ENCODE data around the gene ATP13A4. TPM values are rescaled to one million over a fixed set of nuclear protein-coding genes. Genes with fewer than 3 reads are reported as not detected.

Gene ATP13A4
- polyA plus RNA-seq, 3 donors = 0.08 to 0.21 (median 0.19) TPM

DNA sequence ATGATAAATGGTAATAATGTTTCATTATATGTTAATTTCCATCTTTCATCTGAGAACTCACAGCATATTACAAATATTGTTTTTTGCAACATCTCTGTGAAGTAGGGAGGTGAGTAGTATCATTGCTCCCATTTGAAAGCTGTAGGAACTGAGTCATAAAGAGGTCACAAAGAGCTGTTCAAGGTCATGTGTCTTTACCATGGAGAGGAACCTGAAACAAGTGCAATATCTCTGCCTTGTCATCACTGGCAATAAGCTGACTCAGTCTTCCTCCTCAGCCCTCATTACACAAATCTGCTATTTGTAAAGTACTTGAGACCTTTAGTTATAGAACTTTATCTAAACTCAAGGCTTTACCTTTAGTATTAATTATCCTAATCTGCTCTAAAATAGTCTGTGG is 4.4 kb upstream of the ATP13A4 start:
- H3K79me2 ChIP-seq (ENCODE audit: insufficient read depth, low read length) = no peaks in the 10 kb centered on the region
- peaks cover 2 to 6% (median 4%) of the 10 kb centered on the region in 3 donors for H3K27me3 Mint-ChIP-seq (ENCODE audit: low read depth in 3 of 3)
- H3K4me3 ChIP-seq (replicated peaks in 1 of 3; ENCODE audit: low read depth in 2 of 3, low read length in 3 of 3) = no peak overlapping the region
- no peak for DNase-seq
- no peaks in the 10 kb centered on the region for H3K9me3 Mint-ChIP-seq
- no peaks in the 10 kb centered on the region for H3K9me3 ChIP-seq (replicated peaks in 1 of 2; ENCODE audit: control insufficient read depth in 1 of 2, insufficient read depth in 1 of 2, low read length in 2 of 2)
- no peak overlapping the region for H3K27ac ChIP-seq (ENCODE audit: low read depth in 1 of 2, low read length in 2 of 2)
- H3K9ac ChIP-seq (ENCODE audit: insufficient read depth, low read length, poor library complexity, severe bottlenecking) = no peak overlapping the region
- H3K4me1 Mint-ChIP-seq = peaks cover 2% of the 10 kb centered on the region
- no peaks in the 10 kb centered on the region for H3K36me3 ChIP-seq (replicated peaks in 1 of 2; ENCODE audit: control insufficient read depth in 1 of 2, insufficient read depth in 2 of 2, low read length in 2 of 2)
- H3K4me1 ChIP-seq (ENCODE audit: control insufficient read depth in 1 of 2, insufficient read depth in 2 of 2, low read length in 2 of 2) = no peaks in the 10 kb centered on the region
- H3K27ac Mint-ChIP-seq = no peak overlapping the region
- TF ChIP-seq CTCF (IDR thresholded peaks at IDR 0.05) = no peak
- intact Hi-C loops (cut with micrococcal nuclease) = no loop called here
- H3K4me3 Mint-ChIP-seq = no peak overlapping the region
- no peak overlapping the region for H3K4me2 ChIP-seq (replicated peaks; ENCODE audit: extremely low read depth, low read length, poor library complexity, severe bottlenecking)
- H4K20me1 ChIP-seq (ENCODE audit: insufficient read depth, low read length) = no peaks in the 10 kb centered on the region
- H3K27me3 ChIP-seq (ENCODE audit: control insufficient read depth in 2 of 2, insufficient read depth in 2 of 2, low read length in 2 of 2) = no peaks in the 10 kb centered on the region
- H2AFZ ChIP-seq (ENCODE audit: insufficient read depth, low read depth, low read length, poor library complexity, severe bottlenecking) = no peak overlapping the region
- H3K36me3 Mint-ChIP-seq = no peaks in the 10 kb centered on the region

- Mint-ChIP-seq H3K4me3 (no peak overlapping the region), H3K27ac (no peak overlapping the region), H3K27me3 (ENCODE audit: low read depth in 3 of 3) (peaks cover 2 to 8% (median 4%) of the 10 kb centered on the region in 3 donors), H3K4me1 (peaks cover 2% of the 10 kb centered on the region), H3K9me3 (no peaks in the 10 kb centered on the region), H3K36me3 (no peaks in the 10 kb centered on the region)
- no peak for TF ChIP-seq CTCF (IDR thresholded peaks at IDR 0.05)
- Histone ChIP-seq H2AFZ (ENCODE audit: insufficient read depth, low read depth, low read length, poor library complexity, severe bottlenecking) (no peak overlapping the region), H3K4me3 (replicated peaks in 1 of 3; ENCODE audit: low read depth in 2 of 3, low read length in 3 of 3) (no peak overlapping the region), H4K20me1 (ENCODE audit: insufficient read depth, low read length) (no peaks in the 10 kb centered on the region), H3K27me3 (ENCODE audit: control insufficient read depth in 2 of 2, insufficient read depth in 2 of 2, low read length in 2 of 2) (no peaks in the 10 kb centered on the region), H3K27ac (ENCODE audit: low read depth in 1 of 2, low read length in 2 of 2) (no peak overlapping the region), H3K4me2 (replicated peaks; ENCODE audit: extremely low read depth, low read length, poor library complexity, severe bottlenecking) (no peak overlapping the region), H3K4me1 (ENCODE audit: control insufficient read depth in 1 of 2, insufficient read depth in 2 of 2, low read length in 2 of 2) (no peaks in the 10 kb centered on the region), H3K9ac (ENCODE audit: insufficient read depth, low read length, poor library complexity, severe bottlenecking) (no peak overlapping the region), H3K9me3 (replicated peaks in 1 of 2; ENCODE audit: control insufficient read depth in 1 of 2, insufficient read depth in 1 of 2, low read length in 2 of 2) (no peaks in the 10 kb centered on the region), H3K36me3 (replicated peaks in 1 of 2; ENCODE audit: control insufficient read depth in 1 of 2, insufficient read depth in 2 of 2, low read length in 2 of 2) (no peaks in the 10 kb centered on the region), H3K79me2 (ENCODE audit: insufficient read depth, low read length) (no peaks in the 10 kb centered on the region)
- intact Hi-C loops (cut with micrococcal nuclease) = no loop called here
- DNase-seq = no peak
- no CpG with 5 or more reads among the region's 2 CpGs for WGBS (ENCODE audit: insufficient coverage)
Observed at GRCh38 chr3:193556841-193557240, 2.1 kb upstream of the ATP13A4 start.

All from CD14-positive monocyte (primary cell).